Mononuclear cell (primary cell): ENCODE measurements around the gene TPRG1. TPM values are rescaled to one million over a fixed set of nuclear protein-coding genes. Genes with fewer than 3 reads are reported as not detected.

Experiments used
- H3K27me3 ChIP-seq: 2 replicates; pipeline ENCODE4 v1.6.0; 2011; ENCODE audit warnings: low read length, control low read depth; ENCODE audit not compliant: insufficient read depth
- H3K4me1 ChIP-seq: 2 replicates; pipeline ENCODE4 v1.5.1; 2011; ENCODE audit warnings: mild to moderate bottlenecking, low read length, control low read depth; ENCODE audit not compliant: insufficient read depth
- H3K4me3 ChIP-seq: 2 replicates; pipeline ENCODE4 v1.5.1; 2011; ENCODE audit warnings: mild to moderate bottlenecking, low read length, moderate library complexity
- H3K9me3 ChIP-seq: 2 replicates; pipeline ENCODE4 v1.5.1; 2011; ENCODE audit warnings: low read depth, mild to moderate bottlenecking, control low read depth, low read length
- total RNA-seq: library from RNA; depleted of rRNA; stranded (reverse); fragments of >200 nt; gene quantifications from one replicate; pipeline ENCODE4 v1.2.3, GENCODE V29; 2012

TPRG1 gene
- total RNA-seq, 1 donor, result 2.4 TPM

GRCh38 chr3:189297932-189298331 lies 126.2 kb downstream of the TPRG1 start:
- Histone ChIP-seq H3K27me3 (no peaks in the 10 kb centered on the region), H3K4me1 (no peaks in the 10 kb centered on the region), H3K9me3 (no peaks in the 10 kb centered on the region)

GRCh38 chr3:189298469-189299375 lies 127.0 kb downstream of the TPRG1 start:
- Histone ChIP-seq H3K9me3 (no peaks in the 10 kb centered on the region), H3K27me3 (no peaks in the 10 kb centered on the region), H3K4me3 (no peak overlapping the region), H3K4me1 (no peaks in the 10 kb centered on the region)

More at GRCh38 chr3:189297932-189298331, 126.2 kb downstream of the TPRG1 start:
- no peak overlapping the region for H3K4me3 ChIP-seq

GRCh38 chr3:189300345-189300744 lies 128.6 kb downstream of the TPRG1 start:
- Histone ChIP-seq H3K4me1 (no peaks in the 10 kb centered on the region), H3K9me3 (no peaks in the 10 kb centered on the region), H3K27me3 (no peaks in the 10 kb centered on the region), H3K4me3 (no peak overlapping the region)

- Histone ChIP-seq H3K4me1 (no peaks in the 10 kb centered on the region), H3K27me3 (no peaks in the 10 kb centered on the region), H3K4me3 (no peak overlapping the region), H3K9me3 (no peaks in the 10 kb centered on the region)
These were observed 129.7 kb downstream of the TPRG1 start for GRCh38 chr3:189301479-189301878.

- Histone ChIP-seq H3K9me3 (no peaks in the 10 kb centered on the region), H3K27me3 (no peaks in the 10 kb centered on the region), H3K4me3 (no peak overlapping the region), H3K4me1 (no peaks in the 10 kb centered on the region)
These were observed 131.8 kb downstream of the TPRG1 start for GRCh38 chr3:189303584-189303983.

GRCh38 chr3:189304465-189305351 lies 132.9 kb downstream of the TPRG1 start:
- Histone ChIP-seq H3K27me3 (no peaks in the 10 kb centered on the region), H3K4me1 (no peaks in the 10 kb centered on the region), H3K4me3 (no peak overlapping the region), H3K9me3 (no peaks in the 10 kb centered on the region)

- Histone ChIP-seq H3K4me3 (no peak overlapping the region), H3K9me3 (no peaks in the 10 kb centered on the region), H3K4me1 (no peaks in the 10 kb centered on the region), H3K27me3 (no peaks in the 10 kb centered on the region)
These were observed 133.6 kb downstream of the TPRG1 start for GRCh38 chr3:189305412-189305811.

- Histone ChIP-seq H3K4me1 (no peaks in the 10 kb centered on the region), H3K27me3 (no peaks in the 10 kb centered on the region), H3K4me3 (no peak overlapping the region), H3K9me3 (no peaks in the 10 kb centered on the region)
These were observed 136.2 kb downstream of the TPRG1 start for GRCh38 chr3:189307963-189308362.

GRCh38 chr3:189308608-189309007 lies 136.8 kb downstream of the TPRG1 start:
- no peaks in the 10 kb centered on the region for H3K9me3 ChIP-seq
- H3K27me3 ChIP-seq, result no peaks in the 10 kb centered on the region
- no peak overlapping the region for H3K4me3 ChIP-seq
- no peaks in the 10 kb centered on the region for H3K4me1 ChIP-seq

GRCh38 chr3:189309400-189309975 lies 137.7 kb downstream of the TPRG1 start:
- Histone ChIP-seq H3K4me3 (no peak overlapping the region), H3K4me1 (no peaks in the 10 kb centered on the region), H3K27me3 (no peaks in the 10 kb centered on the region), H3K9me3 (no peaks in the 10 kb centered on the region)

GRCh38 chr3:189311521-189311920 lies 139.8 kb downstream of the TPRG1 start:
- Histone ChIP-seq H3K27me3 (no peaks in the 10 kb centered on the region), H3K4me1 (no peaks in the 10 kb centered on the region), H3K9me3 (no peaks in the 10 kb centered on the region), H3K4me3 (no peak overlapping the region)

- no peak overlapping the region for H3K4me3 ChIP-seq
These were observed 141.1 kb downstream of the TPRG1 start for GRCh38 chr3:189312866-189313265.

GRCh38 chr3:189316296-189317019 lies 144.7 kb downstream of the TPRG1 start:
- no peak overlapping the region for H3K4me3 ChIP-seq
- no peaks in the 10 kb centered on the region for H3K9me3 ChIP-seq

More at GRCh38 chr3:189312866-189313265, 141.1 kb downstream of the TPRG1 start:
- H3K4me1 ChIP-seq, result no peaks in the 10 kb centered on the region
- no peaks in the 10 kb centered on the region for H3K9me3 ChIP-seq
- no peaks in the 10 kb centered on the region for H3K27me3 ChIP-seq

GRCh38 chr3:189317911-189318310 lies 146.1 kb downstream of the TPRG1 start:
- no peak overlapping the region for H3K4me3 ChIP-seq
- H3K4me1 ChIP-seq, result no peaks in the 10 kb centered on the region
- no peaks in the 10 kb centered on the region for H3K27me3 ChIP-seq
- H3K9me3 ChIP-seq, result no peaks in the 10 kb centered on the region

More at GRCh38 chr3:189316296-189317019, 144.7 kb downstream of the TPRG1 start:
- H3K4me1 ChIP-seq, result no peaks in the 10 kb centered on the region
- H3K27me3 ChIP-seq, result no peaks in the 10 kb centered on the region
